SK-N-SH (cell line): ENCODE data around the gene ROBO1. TPM values are rescaled to one million over a fixed set of nuclear protein-coding genes. Genes with fewer than 3 reads are reported as not detected.

Experiments
- CTCF ChIA-PET: fragments of 300-600, 350-600 bp; formaldehyde crosslinking; extraction: SDS; loops from one replicate; lab custom pipeline; 2021; lab: Yijun Ruan, JAX
- POLR2A ChIA-PET: fragments of 350-600 bp; sonication (Branson Sonifier 250); formaldehyde crosslinking; extraction: SDS; loops from one replicate; lab custom pipeline; 2020; ENCODE audit warnings: antibody characterized with exemption, inconsistent platforms; lab: Yijun Ruan, JAX
- DNase-seq: peaks from one replicate; pipeline ENCODE4 v3.0.0; 2012
- H2AFZ ChIP-seq: fragments of 200-600 bp; sonication (generic); 2 replicates; pipeline ENCODE4 v1.8.1; 2016; ENCODE audit warnings: antibody characterized with exemption, mild to moderate bottlenecking, low read depth
- H3F3A ChIP-seq: fragments of 200-600 bp; sonication (generic); replicated peaks from 2 replicates; pipeline ENCODE3; 2016; ENCODE audit warnings: antibody characterized with exemption, mild to moderate bottlenecking; ENCODE audit not compliant: insufficient read depth
- H3K27ac ChIP-seq, 2 experiments: fragments of 200-500 bp in 1 of 2; fragments of 200-600 bp in 1 of 2; sonication (Bioruptor generic) in 1 of 2; sonication (generic), shearing (Covaris generic) in 1 of 2; 2 replicates each; pipeline versions ENCODE4 v1.5.1 to v1.6.1; 2014 to 2016; ENCODE audit warnings: low read depth in 2 of 2, inconsistent platforms in 1 of 2, low read length in 1 of 2, mild to moderate bottlenecking in 1 of 2, mixed read lengths in 1 of 2
- H3K27me3 ChIP-seq: fragments of 200-600 bp; sonication (generic), shearing (Covaris generic); 2 replicates; pipeline ENCODE4 v1.6.1; 2016; ENCODE audit warnings: mixed run types; ENCODE audit not compliant: insufficient read depth
- H3K36me3 ChIP-seq, 2 experiments: fragments of 200-500 bp in 1 of 2; fragments of 200-600 bp in 1 of 2; sonication (Bioruptor generic) in 1 of 2; sonication (generic) in 1 of 2; replicated peaks in 1 of 2; 2 replicates each; pipeline versions ENCODE3 to v1.5.1; 2014 to 2016; ENCODE audit warnings: low read length in 1 of 2, mild to moderate bottlenecking in 1 of 2; ENCODE audit not compliant: insufficient read depth in 2 of 2, control insufficient read depth in 1 of 2
- H3K4me1 ChIP-seq, 2 experiments: fragments of 200-500 bp in 1 of 2; fragments of 200-600 bp in 1 of 2; sonication (Bioruptor generic) in 1 of 2; sonication (generic), shearing (Covaris generic) in 1 of 2; 2 replicates each; pipeline versions ENCODE4 v1.5.1 to v1.6.1; 2014 to 2016; ENCODE audit warnings: low read depth in 1 of 2, low read length in 1 of 2, mixed run types in 1 of 2; ENCODE audit not compliant: insufficient read depth in 2 of 2, control insufficient read depth in 1 of 2
- H3K4me2 ChIP-seq: fragments of 200-600 bp; sonication (generic), shearing (Covaris generic); 2 replicates; pipeline ENCODE4 v1.6.1; 2017; ENCODE audit warnings: mixed run types
- H3K4me3 ChIP-seq, 2 experiments: fragments of 200-500 bp in 1 of 2; fragments of 200-600 bp in 1 of 2; sonication (Bioruptor generic) in 1 of 2; sonication (generic), shearing (Covaris generic) in 1 of 2; 2 replicates each; pipeline versions ENCODE4 v1.5.1 to v1.8.1; 2014 to 2016; ENCODE audit warnings: low read depth in 2 of 2, inconsistent platforms in 1 of 2, low read length in 1 of 2, mild to moderate bottlenecking in 1 of 2, mixed read lengths in 1 of 2, moderate library complexity in 1 of 2
- H3K79me2 ChIP-seq: fragments of 200-600 bp; sonication (generic); 2 replicates; pipeline ENCODE4 v1.8.1; 2017; ENCODE audit warnings: mild to moderate bottlenecking; ENCODE audit not compliant: insufficient read depth
- H3K9ac ChIP-seq: fragments of 200-600 bp; sonication (generic); 2 replicates; pipeline ENCODE4 v1.6.1; 2017; ENCODE audit warnings: mixed run types
- H3K9me2 ChIP-seq: fragments of 200-600 bp; sonication (generic); 2 replicates; pipeline ENCODE4 v1.6.1; 2017; ENCODE audit warnings: mixed run types
- H3K9me3 ChIP-seq: fragments of 200-600 bp; sonication (generic); 2 replicates; pipeline ENCODE4 v1.6.1; 2017; ENCODE audit warnings: mixed run types, mild to moderate bottlenecking, moderate library complexity
- H4K20me1 ChIP-seq: fragments of 200-600 bp; sonication (generic); 2 replicates; pipeline ENCODE4 v1.6.1; 2017; ENCODE audit warnings: mild to moderate bottlenecking, mixed run types; ENCODE audit not compliant: insufficient read depth
- CHD2 ChIP-seq: fragments of 150-350 bp; IDR thresholded peaks from 2 replicates; pipeline ENCODE4 v1.6.1; 2018; ENCODE audit warnings: low read length; ENCODE audit not compliant: partially characterized antibody
- NFIC ChIP-seq: IDR thresholded peaks from 2 replicates; pipeline ENCODE4 v1.4.0; 2012; ENCODE audit warnings: borderline replicate concordance
- NRF1 ChIP-seq: IDR thresholded peaks from 2 replicates; pipeline ENCODE4 v1.6.1; 2012; ENCODE audit warnings: low read depth, mild to moderate bottlenecking, low read length
- PBX3 ChIP-seq: IDR thresholded peaks from 2 replicates; pipeline ENCODE4; 2012
- POLR2AphosphoS5 ChIP-seq: IDR thresholded peaks from 2 replicates; pipeline ENCODE4 v1.6.1; 2012; ENCODE audit warnings: low read depth, low read length
- RAD21 ChIP-seq: IDR thresholded peaks from 2 replicates; pipeline ENCODE4 v1.6.1; 2012; ENCODE audit warnings: mild to moderate bottlenecking, low read length
- RFX5 ChIP-seq: IDR thresholded peaks from 2 replicates; pipeline ENCODE4 v1.6.1; 2012; ENCODE audit warnings: mild to moderate bottlenecking, improper control_type of control experiment, low read length
- RXRA ChIP-seq: IDR thresholded peaks from 2 replicates; pipeline ENCODE4 v1.4.0; 2012; ENCODE audit warnings: low read depth, mild to moderate bottlenecking, borderline replicate concordance
- SMC3 ChIP-seq: IDR thresholded peaks from 2 replicates; pipeline ENCODE4 v1.6.1; 2012; ENCODE audit warnings: low read depth, low read length, improper control_type of control experiment
- TAF1 ChIP-seq: IDR thresholded peaks from 2 replicates; pipeline ENCODE4 v1.6.1; 2012; ENCODE audit warnings: low read depth, mild to moderate bottlenecking, low read length, moderate library complexity, borderline replicate concordance
- USF2 ChIP-seq: fragments of 150-350 bp; IDR thresholded peaks from 2 replicates; pipeline ENCODE4 v1.6.1; 2017; ENCODE audit warnings: antibody characterized with exemption, low read length, low read depth, borderline replicate concordance
- WGBS: methylation state at CpG from one replicate; pipeline ENCODE4 v1.1.6; 2017; ENCODE audit warnings: low lambda C conversion rate; 5-methylcytosine and 5-hydroxymethylcytosine counted together
- polyA plus RNA-seq, 3 experiments: library from polyadenylated mRNA; depleted of rRNA; stranded (reverse); fragments of >200 nt; gene quantifications; 2 replicates each; pipeline ENCODE4 v1.2.3, GENCODE V29; 2012
- TF ChIP-seq, protein P1 (sequence below): IDR thresholded peaks from 2 replicates; pipeline ENCODE4 v1.6.1; 2012; ENCODE audit warnings: mild to moderate bottlenecking, low read depth, low read length, moderate library complexity

Gene ROBO1
- polyA plus RNA-seq, 1 of the 3 experiments (the other 2 are of a cell fraction): 22.7 TPM

- TF ChIP-seq, protein P1, sequence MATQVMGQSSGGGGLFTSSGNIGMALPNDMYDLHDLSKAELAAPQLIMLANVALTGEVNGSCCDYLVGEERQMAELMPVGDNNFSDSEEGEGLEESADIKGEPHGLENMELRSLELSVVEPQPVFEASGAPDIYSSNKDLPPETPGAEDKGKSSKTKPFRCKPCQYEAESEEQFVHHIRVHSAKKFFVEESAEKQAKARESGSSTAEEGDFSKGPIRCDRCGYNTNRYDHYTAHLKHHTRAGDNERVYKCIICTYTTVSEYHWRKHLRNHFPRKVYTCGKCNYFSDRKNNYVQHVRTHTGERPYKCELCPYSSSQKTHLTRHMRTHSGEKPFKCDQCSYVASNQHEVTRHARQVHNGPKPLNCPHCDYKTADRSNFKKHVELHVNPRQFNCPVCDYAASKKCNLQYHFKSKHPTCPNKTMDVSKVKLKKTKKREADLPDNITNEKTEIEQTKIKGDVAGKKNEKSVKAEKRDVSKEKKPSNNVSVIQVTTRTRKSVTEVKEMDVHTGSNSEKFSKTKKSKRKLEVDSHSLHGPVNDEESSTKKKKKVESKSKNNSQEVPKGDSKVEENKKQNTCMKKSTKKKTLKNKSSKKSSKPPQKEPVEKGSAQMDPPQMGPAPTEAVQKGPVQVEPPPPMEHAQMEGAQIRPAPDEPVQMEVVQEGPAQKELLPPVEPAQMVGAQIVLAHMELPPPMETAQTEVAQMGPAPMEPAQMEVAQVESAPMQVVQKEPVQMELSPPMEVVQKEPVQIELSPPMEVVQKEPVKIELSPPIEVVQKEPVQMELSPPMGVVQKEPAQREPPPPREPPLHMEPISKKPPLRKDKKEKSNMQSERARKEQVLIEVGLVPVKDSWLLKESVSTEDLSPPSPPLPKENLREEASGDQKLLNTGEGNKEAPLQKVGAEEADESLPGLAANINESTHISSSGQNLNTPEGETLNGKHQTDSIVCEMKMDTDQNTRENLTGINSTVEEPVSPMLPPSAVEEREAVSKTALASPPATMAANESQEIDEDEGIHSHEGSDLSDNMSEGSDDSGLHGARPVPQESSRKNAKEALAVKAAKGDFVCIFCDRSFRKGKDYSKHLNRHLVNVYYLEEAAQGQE: no peak
- TF ChIP-seq RAD21 (no peak), TAF1 (no peak), RXRA (no peak)
Observed at GRCh38 chr3:78580681-78581080, 1187.1 kb downstream of the ROBO1 start (continued).

GRCh38 chr3:78571486-78571885, 1196.3 kb downstream of the ROBO1 start:
- no peak overlapping the region for H2AFZ ChIP-seq
- no peaks in the 10 kb centered on the region for H3K79me2 ChIP-seq
- POLR2A ChIA-PET: no interaction called here
- no peak for TF ChIP-seq RAD21
- no peak for TF ChIP-seq POLR2AphosphoS5
- no peak for TF ChIP-seq USF2
- no peak for TF ChIP-seq RFX5
- no peak for TF ChIP-seq NRF1
- no peak for TF ChIP-seq TAF1
- no peak for TF ChIP-seq SMC3
- no peak for TF ChIP-seq NFIC
- no peak for TF ChIP-seq CHD2
- no peak for TF ChIP-seq PBX3
- TF ChIP-seq, all 33 proteins: peak for 0
- Histone ChIP-seq H3K9me2 (no peaks in the 10 kb centered on the region), H3K27me3 (no peaks in the 10 kb centered on the region), H3K4me3 (no peak overlapping the region), H3K9ac (no peak overlapping the region), H3K9me3 (no peaks in the 10 kb centered on the region), H3K4me2 (no peak overlapping the region), H3K4me1 (peaks cover 0 to 3% of the 10 kb centered on the region in 2 experiments; a peak in 1 of 4 replicates), H3K36me3 (no peaks in the 10 kb centered on the region), H4K20me1 (no peaks in the 10 kb centered on the region), H3F3A (no peaks in the 10 kb centered on the region), H3K27ac (no peak overlapping the region)
- WGBS: 62% methylated on average over 1 of the region's 1 CpG
- CTCF ChIA-PET: no interaction called here
- DNase-seq: no peak
